HG02642 (cell line): ENCODE data around the gene LPP.

Experiments used
- ATAC-seq: cut with Tn5 transposase; IDR thresholded peaks from one replicate; pipeline ENCODE4 v1.9.1; 2021; ENCODE audit warnings: mild to moderate bottlenecking; ENCODE audit not compliant: unreplicated experiment, poor library complexity

LPP gene

DNA sequence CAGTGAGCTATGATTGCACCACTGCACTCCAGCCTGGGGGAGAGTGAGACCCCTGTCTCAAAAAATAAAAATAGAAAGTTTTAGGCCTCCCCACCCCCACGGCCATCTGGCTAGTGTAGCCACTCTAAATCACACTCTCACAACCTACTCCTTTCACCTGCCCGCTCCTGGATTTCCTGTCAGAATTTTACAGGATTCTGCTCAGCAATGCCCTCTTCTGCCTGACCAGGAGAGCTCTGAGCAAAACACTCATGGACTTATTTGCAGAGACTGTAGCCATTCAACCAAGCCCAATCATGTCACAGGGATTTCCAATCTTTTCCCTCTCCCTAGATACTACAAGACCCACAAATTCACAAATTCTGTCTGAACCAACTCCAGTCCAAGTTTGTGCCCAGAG, 775.2 kb downstream of the LPP start:
- no peak for ATAC-seq

GRCh38 chr3:188931036-188931435, 777.1 kb downstream of the LPP start:
- no peak for ATAC-seq

GRCh38 chr3:188931531-188931930, 777.6 kb downstream of the LPP start:
- no peak for ATAC-seq

DNA sequence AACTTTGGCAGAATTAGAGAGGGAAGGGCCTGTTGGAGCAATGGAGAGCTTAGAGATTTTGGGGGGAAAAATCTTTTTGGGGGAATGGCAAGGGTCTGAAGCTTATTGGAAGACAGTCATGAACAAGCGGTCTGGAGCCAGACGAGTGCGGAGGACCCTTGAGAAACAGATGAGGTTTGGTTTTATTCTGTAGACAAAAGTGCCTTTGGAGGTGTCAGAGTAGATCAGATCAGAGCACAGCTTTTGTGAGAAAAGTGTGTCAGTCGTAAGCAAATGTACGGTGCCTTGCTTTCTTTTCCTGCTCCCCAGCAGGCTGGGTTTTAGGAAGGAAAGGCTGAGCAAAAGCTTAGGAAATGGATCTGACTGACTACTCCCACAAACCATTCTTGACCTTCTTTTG, 781.0 kb downstream of the LPP start:
- no peak for ATAC-seq

DNA sequence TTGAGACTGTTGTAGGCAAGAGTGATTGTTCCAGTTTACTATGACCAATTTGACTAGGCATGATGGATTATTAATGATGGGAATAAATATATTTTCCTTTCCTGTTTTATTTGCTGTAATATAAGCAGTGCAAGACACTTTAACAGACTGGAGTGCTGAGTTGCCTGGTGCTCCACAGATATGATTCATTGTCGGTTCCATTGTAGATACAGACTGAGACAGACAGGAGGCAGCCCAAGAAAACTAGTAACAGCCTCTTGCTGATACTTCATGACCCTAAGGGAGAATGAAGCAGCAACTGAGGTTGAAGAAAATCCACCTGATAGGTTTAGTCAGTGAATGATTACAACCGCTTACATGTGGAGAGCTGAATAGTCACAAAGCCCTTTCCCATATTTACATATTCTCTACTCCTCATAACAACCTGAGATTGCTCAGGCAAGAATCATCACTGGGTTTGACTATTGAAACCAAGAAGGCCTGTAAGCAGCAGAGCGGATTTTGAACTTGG, 782.7 kb downstream of the LPP start:
- ATAC-seq: no peak

GRCh38 chr3:188937389-188937788, 783.4 kb downstream of the LPP start:
- no peak for ATAC-seq

GRCh38 chr3:188938999-188939398, 785.0 kb downstream of the LPP start:
- ATAC-seq: no peak

DNA sequence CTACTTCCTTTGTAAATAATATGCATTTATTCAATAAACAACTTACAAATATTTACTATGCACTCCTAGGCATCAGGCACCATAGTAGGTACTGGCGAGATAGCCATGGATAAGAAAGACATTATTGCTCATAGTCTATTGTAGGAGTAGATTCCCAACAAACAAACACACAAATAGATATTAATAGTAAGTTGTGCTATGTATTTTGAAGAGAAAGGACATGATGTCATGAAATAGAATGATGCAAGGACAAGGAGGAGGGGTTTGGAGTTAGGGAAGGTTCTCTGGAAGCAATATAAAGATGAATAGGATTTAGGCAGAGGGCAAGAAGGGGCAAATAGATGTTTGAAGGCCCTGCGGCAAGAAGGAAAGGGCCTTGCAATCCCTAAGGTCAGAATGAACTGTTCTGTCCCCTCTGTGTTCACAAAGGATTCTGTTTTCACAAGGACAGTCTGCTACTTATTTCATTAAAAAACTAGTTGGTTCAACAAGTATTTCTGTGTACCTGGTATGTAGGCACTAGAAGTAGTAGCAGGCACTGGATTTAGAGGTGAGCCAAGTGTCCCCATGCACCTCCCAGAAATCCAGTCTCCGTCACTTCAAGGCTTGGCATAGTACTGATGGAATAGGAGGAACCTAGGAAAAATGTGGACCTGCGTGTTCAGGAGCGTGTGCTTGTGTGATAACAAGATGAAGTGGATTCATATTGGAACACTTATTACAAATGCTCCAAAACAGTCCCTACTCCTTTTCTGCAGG, 786.0 kb downstream of the LPP start:
- no peak for ATAC-seq
